ENCODE results near the gene PACSIN3. TPM values are rescaled to one million over a fixed set of nuclear protein-coding genes. Genes with fewer than 3 reads are reported as not detected.

The PACSIN3 gene
- 9.2 TPM for polyA plus RNA-seq (2012; ENCODE audit: insufficient read depth, insufficient read length, low read depth)

GRCh38 chr11:47186076-47186699, at the start of gene PACSIN3:
Gene PACSIN3, minus strand, starts transcription at chr11:47186434. Its CDS starts 3,707 bp downstream, at chr11:47182727.
- DNase-seq: peak; percentile 60
- Histone ChIP-seq H3K4me1 (no peaks in the 10 kb centered on the region; the same call in 1 of the 2 replicates), H3K27me3 (no peaks in the 10 kb centered on the region)

DNA sequence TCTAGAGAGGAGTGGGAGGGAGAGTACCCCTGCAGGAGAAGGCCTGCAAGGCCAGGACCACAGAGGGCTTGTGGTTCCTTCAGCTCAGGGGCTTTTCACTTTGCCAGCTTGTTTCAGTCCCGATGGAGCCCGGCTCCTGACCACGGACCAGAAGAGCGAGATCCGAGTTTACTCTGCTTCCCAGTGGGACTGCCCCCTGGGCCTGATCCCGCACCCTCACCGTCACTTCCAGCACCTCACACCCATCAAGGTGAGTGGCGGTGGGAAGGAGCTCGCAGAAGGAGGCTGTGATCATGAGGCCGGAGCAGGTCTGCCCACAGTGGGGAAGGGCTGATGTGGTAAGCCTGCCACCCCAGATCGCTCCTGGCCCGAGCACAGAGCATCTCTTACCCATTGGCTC, 48.9 kb upstream of the PACSIN3 start:
- Histone ChIP-seq H3K9me3 (no peaks in the 10 kb centered on the region), H3K36me3 (peaks cover 3% of the 10 kb centered on the region; the same call in 1 of the 2 replicates), H3K27me3 (no peaks in the 10 kb centered on the region), H3K4me3 (ENCODE audit: low read depth, low read length) (no peak overlapping the region; the same call in 1 of the 2 replicates), H3K4me1 (no peaks in the 10 kb centered on the region; the same call in 1 of the 2 replicates)
- TF ChIP-seq, protein P1, sequence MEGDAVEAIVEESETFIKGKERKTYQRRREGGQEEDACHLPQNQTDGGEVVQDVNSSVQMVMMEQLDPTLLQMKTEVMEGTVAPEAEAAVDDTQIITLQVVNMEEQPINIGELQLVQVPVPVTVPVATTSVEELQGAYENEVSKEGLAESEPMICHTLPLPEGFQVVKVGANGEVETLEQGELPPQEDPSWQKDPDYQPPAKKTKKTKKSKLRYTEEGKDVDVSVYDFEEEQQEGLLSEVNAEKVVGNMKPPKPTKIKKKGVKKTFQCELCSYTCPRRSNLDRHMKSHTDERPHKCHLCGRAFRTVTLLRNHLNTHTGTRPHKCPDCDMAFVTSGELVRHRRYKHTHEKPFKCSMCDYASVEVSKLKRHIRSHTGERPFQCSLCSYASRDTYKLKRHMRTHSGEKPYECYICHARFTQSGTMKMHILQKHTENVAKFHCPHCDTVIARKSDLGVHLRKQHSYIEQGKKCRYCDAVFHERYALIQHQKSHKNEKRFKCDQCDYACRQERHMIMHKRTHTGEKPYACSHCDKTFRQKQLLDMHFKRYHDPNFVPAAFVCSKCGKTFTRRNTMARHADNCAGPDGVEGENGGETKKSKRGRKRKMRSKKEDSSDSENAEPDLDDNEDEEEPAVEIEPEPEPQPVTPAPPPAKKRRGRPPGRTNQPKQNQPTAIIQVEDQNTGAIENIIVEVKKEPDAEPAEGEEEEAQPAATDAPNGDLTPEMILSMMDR (IDR thresholded peaks at IDR 0.05; ENCODE audit: low read depth, low read length): no peak
- DNase-seq: no peak

More at GRCh38 chr11:47186076-47186699, at the start of gene PACSIN3:
- TF ChIP-seq, protein P1 (IDR thresholded peaks at IDR 0.05; ENCODE audit: low read depth, low read length): no peak
- peak within 1 kb of the TSS; percentile 48 for H3K4me3 ChIP-seq (ENCODE audit: low read depth, low read length)
- H3K36me3 ChIP-seq: no peaks in the 10 kb centered on the region
- no peaks in the 10 kb centered on the region for H3K9me3 ChIP-seq

DNA sequence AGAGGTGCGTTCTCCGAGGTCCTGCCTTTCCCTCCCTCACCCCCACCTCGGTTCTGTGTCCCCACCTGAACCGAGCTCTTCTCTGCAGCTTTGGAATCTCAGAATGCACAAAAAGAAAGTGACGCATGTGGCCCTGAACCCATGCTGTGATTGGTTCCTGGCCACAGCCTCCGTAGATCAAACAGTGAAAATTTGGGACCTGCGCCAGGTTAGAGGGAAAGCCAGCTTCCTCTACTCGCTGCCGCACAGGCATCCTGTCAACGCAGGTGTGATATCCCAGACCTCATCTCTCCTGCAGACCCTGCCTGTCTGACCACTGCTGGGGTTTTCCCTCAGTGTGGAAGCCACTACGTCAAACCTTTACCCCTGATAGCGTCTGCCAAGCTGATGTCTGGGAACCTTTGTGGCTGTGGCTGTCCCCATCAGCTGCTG, 48.5 kb upstream of the PACSIN3 start:
- peak; percentile 39 for DNase-seq
- Histone ChIP-seq H3K4me3 (ENCODE audit: low read depth, low read length) (peak overlapping the region; percentile 45), H3K36me3 (no peaks in the 10 kb centered on the region), H3K27me3 (no peaks in the 10 kb centered on the region), H3K4me1 (no peaks in the 10 kb centered on the region; the same call in 1 of the 2 replicates), H3K9me3 (no peaks in the 10 kb centered on the region)
- TF ChIP-seq, protein P1 (IDR thresholded peaks at IDR 0.05; ENCODE audit: low read depth, low read length): no peak

GRCh38 chr11:47233989-47234668, 47.9 kb upstream of the PACSIN3 start:
- Histone ChIP-seq H3K4me3 (ENCODE audit: low read depth, low read length) (peak overlapping the region; percentile 45), H3K9me3 (no peaks in the 10 kb centered on the region), H3K27me3 (no peaks in the 10 kb centered on the region), H3K36me3 (no peaks in the 10 kb centered on the region), H3K4me1 (no peaks in the 10 kb centered on the region; the same call in 1 of the 2 replicates)
- DNase-seq: peak; percentile 29
- TF ChIP-seq, protein P1 (IDR thresholded peaks at IDR 0.05; ENCODE audit: low read depth, low read length): peak; percentile 41

GRCh38 chr11:47233051-47233450, 46.8 kb upstream of the PACSIN3 start:
- Histone ChIP-seq H3K4me1 (no peaks in the 10 kb centered on the region; the same call in 1 of the 2 replicates), H3K9me3 (no peaks in the 10 kb centered on the region), H3K36me3 (no peaks in the 10 kb centered on the region), H3K27me3 (no peaks in the 10 kb centered on the region), H3K4me3 (ENCODE audit: low read depth, low read length) (no peak overlapping the region)
- TF ChIP-seq, protein P1 (IDR thresholded peaks at IDR 0.05; ENCODE audit: low read depth, low read length): no peak
- no peak for DNase-seq

- TF ChIP-seq, protein P1 (IDR thresholded peaks at IDR 0.05; ENCODE audit: low read depth, low read length): no peak
- no peaks in the 10 kb centered on the region for H3K36me3 ChIP-seq
- no peak overlapping the region for H3K4me3 ChIP-seq (ENCODE audit: low read depth, low read length)
- H3K9me3 ChIP-seq: no peaks in the 10 kb centered on the region
- no peak for DNase-seq
- no peaks in the 10 kb centered on the region for H3K4me1 ChIP-seq
- no peaks in the 10 kb centered on the region for H3K27me3 ChIP-seq
Observed at GRCh38 chr11:47229161-47229560, 42.9 kb upstream of the PACSIN3 start.

All from BE2C (cell line).